Esophagus muscularis mucosa (tissue), 3 donors: ENCODE data around the gene BCAS3.

ENCODE experiments used
- POLR2A ChIP-seq: fragments of 450-650 bp; IDR thresholded peaks from one replicate; pipeline ENCODE4 v1.6.1; 2017; ENCODE audit warnings: antibody characterized with exemption, moderate library complexity, mild to moderate bottlenecking, low read depth
- TF ChIP-seq, protein P1 (sequence below), 3 experiments: fragments of 200-600 bp in 2 of 3; fragments of 450-650 bp in 1 of 3; sonication (generic) in 2 of 3; IDR thresholded peaks; one replicate each; pipeline ENCODE4 v1.5.1; 2017 to 2019; ENCODE audit warnings: antibody characterized with exemption in 3 of 3, mild to moderate bottlenecking in 2 of 3, moderate library complexity in 1 of 3

DNA sequence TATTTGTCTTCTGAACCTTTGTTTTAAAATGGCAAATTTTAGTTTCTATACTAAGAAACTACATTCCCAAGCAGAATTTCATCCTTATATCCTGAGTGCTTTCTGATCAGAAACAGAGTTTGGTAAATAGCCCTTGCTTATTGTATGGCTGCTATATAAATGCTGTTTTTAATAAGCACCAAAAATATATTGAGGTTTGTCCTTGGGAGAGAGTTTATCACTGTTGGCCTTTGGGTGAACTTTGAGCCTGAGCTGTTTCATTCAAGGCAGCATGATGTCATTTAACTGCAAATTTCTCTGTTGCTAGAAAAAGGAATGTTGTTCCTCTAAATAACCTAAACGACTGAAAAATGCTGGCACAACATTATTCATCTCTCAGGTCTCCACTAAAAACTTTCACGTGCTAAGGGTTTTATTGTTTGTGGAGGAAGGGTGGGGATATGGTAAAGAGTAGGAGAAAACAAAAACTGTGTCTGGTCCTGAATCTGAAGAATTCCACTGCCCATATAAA lies 387.7 kb downstream of the BCAS3 start:
- TF ChIP-seq, protein P1, sequence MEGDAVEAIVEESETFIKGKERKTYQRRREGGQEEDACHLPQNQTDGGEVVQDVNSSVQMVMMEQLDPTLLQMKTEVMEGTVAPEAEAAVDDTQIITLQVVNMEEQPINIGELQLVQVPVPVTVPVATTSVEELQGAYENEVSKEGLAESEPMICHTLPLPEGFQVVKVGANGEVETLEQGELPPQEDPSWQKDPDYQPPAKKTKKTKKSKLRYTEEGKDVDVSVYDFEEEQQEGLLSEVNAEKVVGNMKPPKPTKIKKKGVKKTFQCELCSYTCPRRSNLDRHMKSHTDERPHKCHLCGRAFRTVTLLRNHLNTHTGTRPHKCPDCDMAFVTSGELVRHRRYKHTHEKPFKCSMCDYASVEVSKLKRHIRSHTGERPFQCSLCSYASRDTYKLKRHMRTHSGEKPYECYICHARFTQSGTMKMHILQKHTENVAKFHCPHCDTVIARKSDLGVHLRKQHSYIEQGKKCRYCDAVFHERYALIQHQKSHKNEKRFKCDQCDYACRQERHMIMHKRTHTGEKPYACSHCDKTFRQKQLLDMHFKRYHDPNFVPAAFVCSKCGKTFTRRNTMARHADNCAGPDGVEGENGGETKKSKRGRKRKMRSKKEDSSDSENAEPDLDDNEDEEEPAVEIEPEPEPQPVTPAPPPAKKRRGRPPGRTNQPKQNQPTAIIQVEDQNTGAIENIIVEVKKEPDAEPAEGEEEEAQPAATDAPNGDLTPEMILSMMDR (IDR thresholded peaks at IDR 0.05), result no peak
- no peak for TF ChIP-seq POLR2A
